GM21381 (cell line): ENCODE results near the gene DLX3.

Source experiments
- ATAC-seq: cut with Tn5 transposase; IDR thresholded peaks from one replicate; pipeline ENCODE4 v1.9.1; 2021; ENCODE audit warnings: mild to moderate bottlenecking, moderate library complexity; ENCODE audit not compliant: unreplicated experiment

The DLX3 gene

DNA sequence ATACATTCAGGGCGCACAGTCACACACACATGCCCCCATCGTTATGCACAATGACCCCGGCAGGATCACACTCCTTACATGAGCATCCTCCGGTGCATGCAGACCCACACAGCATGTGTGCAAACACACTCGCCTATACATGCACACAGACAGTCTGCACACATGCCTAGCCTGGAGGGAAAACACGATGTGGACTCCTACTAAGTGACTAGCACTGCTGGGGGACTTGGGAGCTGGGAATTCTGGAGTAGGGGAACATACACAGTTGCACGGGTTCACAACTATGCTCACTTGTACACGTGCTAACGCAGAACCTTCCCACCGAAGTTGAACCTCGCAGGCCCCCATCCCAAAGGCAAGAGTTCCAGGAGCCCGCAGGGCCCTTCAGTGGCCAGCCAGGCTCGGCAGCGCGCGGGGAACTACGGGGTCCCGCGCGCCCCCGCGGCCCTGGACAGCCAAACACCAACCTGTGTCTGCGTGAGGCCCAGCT lies 2.0 kb downstream of the DLX3 start:
- ATAC-seq = no peak

DNA sequence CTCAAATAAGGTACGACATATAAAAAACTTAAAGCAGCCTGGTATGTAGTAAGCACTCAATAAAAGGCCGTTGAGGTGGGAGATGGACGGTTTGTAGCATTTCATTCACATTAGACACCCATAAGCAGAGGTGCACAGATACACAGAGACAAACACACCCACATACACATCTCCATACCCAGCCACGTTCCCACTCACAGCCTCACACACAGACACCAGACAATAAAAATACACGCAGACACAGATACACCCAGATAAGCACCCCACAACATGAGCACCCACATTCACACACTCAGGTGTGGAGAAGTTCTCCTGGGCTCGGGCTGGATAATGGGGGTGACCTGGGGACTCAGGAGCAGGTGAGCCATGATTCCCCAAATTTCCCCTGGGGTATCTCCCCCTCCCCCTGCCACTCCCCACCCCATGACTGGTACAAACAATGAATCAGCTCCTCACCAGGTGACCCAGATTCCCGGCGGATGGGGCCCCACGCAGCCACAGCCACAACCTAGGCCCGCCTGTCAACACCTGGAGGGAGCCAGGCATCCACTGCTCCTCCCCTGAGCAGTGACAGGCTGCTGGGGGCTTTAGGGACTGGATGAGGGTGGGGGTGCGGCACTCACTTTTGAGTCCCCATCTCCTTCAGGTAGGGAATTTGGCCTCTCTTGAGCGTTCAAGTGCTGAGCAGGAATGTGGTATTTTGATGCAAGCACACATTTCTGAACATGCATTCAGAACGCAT lies 2.7 kb downstream of the DLX3 start:
- no peak for ATAC-seq

DNA sequence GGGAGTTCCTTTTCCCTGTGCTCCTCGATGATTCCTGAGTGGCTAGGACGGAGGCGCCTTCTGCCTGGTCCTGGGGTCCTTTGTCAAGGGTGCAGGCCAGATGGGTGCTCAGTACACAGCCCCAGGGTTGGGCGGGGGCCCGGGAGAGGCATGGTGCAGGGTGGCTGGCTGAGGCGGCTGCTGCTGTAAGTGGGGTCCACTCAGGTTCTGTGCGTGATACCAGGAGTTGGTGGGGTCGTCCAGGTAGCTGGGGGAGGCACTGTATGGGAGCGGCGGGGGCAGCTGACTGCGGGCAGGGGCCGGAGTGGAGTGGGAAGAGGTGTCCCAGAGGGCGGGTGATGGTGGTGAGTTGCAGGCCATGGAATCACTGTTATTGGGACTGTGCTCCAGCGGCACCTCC lies 3.6 kb downstream of the DLX3 start:
- ATAC-seq = no peak

DNA sequence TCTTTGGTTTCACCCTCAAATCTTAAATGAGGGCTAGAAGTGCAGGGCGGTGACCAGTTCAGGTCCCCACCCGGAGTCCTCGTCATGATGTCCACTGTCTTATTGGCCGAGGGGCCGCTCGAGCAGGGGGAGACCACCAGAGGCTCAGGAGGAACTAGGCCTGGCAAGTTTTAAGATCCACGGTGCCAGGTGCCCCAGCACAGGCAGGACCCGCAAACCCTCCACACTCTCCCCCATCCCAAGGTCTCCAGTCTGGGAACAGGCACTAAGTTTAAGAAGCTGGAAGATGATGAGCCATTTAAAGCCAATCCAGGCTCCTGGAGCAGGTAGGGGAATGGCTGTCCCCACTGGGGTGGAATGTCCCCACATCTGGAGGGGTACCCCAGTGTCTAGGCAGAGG lies 4.1 kb downstream of the DLX3 start:
- ATAC-seq = no peak

DNA sequence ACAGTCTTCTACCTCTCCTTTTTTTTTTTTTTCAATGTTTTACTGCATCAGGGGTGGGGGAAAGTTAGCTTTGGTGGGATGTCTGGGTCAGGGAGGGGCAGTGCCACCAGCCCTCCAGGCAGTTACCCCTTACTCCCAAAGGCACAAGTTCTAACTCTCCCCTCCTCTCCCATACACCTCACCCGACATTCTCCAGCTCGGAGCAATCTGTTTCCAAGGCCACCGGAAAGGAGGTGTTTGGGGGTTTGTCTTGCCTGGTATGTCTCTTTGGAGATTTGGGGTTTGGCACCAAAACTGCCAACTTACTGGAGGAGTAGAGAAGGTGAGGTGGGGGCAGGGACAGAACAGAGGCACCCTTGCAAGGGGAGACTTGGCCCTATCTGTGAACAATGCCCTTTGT lies 4.7 kb downstream of the DLX3 start:
- no peak for ATAC-seq

GRCh38 chr17:49989518-49989880 lies 5.5 kb downstream of the DLX3 start:
- no peak for ATAC-seq

DNA sequence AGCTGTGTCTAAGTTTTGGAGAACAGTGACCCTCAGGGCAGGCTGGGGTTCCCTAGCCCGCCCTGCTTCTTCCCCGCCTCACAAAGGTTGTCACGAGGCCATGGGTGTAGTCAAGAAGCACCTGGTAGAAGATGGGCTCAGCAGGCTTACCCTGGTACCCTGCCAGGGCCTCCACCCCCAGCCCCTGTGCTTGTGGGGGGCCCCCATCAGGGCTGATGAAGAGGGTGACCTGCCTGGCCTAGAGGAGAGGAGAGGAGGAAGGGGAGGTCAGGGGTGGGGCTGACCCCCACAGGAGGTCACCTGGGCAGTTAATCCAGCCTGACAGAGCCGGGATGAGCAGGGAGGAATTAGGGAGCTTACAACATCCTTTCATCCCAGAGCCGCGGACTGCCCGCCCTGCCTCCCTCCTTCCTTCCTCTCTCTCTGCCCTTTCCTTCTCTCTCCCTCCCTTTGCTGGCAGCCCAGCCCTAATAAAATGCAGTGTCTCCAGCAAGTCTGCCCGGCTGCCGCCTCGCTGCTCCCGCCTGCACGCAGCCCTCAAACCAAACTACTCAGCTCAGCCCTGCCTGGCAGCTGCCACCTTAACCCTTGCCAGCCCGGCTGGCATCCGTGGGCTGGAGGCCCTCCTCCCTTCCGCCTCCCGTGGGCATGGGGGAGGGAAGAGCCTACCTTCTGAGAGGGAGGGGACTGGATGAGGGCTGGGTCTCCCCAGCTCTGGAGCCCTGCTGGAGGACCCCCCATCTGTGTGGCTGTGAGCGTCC lies 7.2 kb downstream of the DLX3 start:
- ATAC-seq = no peak

DNA sequence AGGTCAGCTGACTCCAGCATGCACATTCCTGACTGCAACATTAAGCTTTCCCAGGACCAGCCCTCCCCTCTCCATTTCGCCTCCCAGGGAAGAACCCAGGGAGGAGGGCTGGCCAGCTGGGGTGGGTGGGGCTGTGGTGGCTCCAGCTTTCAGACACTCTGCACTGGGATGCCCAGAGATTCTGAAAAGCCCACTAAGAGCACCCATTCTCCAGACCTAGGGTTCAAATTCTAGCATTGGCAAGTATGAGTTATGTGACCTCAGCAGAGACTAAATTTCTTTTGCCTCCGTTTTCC lies 7.8 kb downstream of the DLX3 start:
- no peak for ATAC-seq

GRCh38 chr17:49986396-49987289 lies 8.4 kb downstream of the DLX3 start:
- no peak for ATAC-seq

- no peak for ATAC-seq
Observed at GRCh38 chr17:49985310-49985990, 9.6 kb downstream of the DLX3 start.

DNA sequence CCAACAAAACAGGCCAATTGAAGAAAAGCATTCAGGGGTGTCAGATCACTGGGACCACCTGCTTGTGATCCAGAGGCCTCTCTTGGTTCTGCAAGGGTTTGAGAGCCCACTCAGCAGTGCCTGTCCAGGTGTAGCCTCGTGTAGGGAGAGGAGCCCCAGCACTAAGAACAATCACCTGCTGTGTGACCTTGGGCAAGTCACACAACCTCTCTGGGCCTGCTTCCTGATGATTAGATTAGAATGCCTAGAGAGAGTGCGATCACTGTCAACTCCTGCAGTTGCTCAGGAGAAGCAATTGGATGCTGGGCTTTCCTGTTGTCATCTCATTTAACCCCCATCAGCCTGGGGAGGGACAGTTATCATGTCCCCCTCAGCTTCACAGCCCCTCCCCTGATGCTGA lies 10.2 kb downstream of the DLX3 start:
- no peak for ATAC-seq

DNA sequence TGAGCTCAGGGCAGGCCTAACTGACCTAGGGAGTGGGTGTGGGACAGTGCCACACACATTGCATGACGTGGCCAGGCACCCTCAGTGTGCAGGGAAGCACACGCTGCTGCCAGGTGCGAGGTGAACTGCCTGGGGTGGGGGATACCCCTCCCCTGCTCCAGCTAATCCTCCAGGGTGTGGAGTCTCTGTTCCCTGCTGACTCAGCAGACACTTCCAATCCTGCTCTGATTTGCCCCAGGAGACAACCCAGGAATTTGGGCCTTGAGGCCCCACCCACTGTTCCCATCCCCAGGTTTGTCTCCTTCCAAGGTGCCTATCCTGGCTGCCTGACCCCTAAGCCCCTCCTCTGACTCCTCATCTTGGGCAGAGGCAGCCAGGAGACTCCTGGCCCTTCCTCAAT lies 10.7 kb downstream of the DLX3 start:
- no peak for ATAC-seq

GRCh38 chr17:49980703-49981197 lies 14.3 kb downstream of the DLX3 start:
- no peak for ATAC-seq

- ATAC-seq = no peak
Observed at GRCh38 chr17:49979748-49980479, 15.1 kb downstream of the DLX3 start.

GRCh38 chr17:49978501-49978900 lies 16.5 kb downstream of the DLX3 start:
- ATAC-seq = no peak

GRCh38 chr17:49977463-49978389 lies 17.3 kb downstream of the DLX3 start:
- no peak for ATAC-seq

GRCh38 chr17:49976828-49977202 lies 18.2 kb downstream of the DLX3 start:
- ATAC-seq = no peak

DNA sequence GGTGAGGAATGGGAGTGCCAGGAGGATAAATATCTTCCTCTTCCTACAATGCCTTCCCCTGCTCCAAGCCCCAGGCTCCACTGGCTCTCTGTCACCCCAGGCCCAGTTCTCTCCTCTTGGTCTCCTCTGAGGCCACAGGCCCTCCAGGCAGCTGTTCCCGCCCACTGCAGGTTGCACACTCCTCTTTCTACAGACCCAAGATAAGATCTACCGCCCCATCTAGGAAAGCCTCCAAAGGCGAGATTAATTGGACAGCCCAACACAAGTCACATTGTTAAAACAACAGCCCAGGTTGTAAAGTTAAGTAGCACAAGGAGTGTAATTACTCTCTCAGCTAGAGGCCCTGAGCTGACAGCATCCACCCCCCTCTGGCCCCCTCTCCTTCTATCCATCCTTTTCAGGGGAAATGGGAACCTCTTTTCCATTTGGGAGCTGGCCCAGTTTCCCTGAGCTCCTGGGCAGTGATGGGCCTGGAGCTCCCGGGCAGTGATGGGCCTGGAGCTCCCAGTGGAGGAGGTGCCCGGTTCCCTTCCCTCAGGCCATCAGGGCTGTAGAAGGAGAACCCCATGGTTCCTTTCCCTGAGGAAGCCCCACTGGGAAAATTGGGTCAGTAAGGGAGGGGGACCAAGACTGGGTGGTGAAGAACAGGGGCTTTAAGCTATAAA lies 18.7 kb downstream of the DLX3 start:
- no peak for ATAC-seq

- ATAC-seq = no peak
Observed at GRCh38 chr17:49975531-49975930, 19.5 kb downstream of the DLX3 start.
